Thyroid gland (tissue), 4 donors: ENCODE results near the gene ZNF558. TPM values are rescaled to one million over a fixed set of nuclear protein-coding genes. Genes with fewer than 3 reads are reported as not detected.

Experiments used
- DNase-seq, 2 donors: peaks; one replicate each; pipeline ENCODE4 v3.0.0-alpha.2; 2019
- H3K27ac ChIP-seq, 3 donors: fragments of 200-600 bp; sonication (generic); 1 replicate in 2 of 3; 2 replicates in 1 of 3; pipeline ENCODE4 v1.5.1; 2016 to 2019; ENCODE audit warnings: mild to moderate bottlenecking in 1 of 3, moderate library complexity in 1 of 3
- H3K27me3 ChIP-seq: fragments of 200-600 bp; sonication (generic); one replicate; pipeline ENCODE4 v1.5.1; 2019
- H3K36me3 ChIP-seq, 2 donors: fragments of 200-600 bp; sonication (generic); one replicate each; pipeline ENCODE4 v1.5.1; 2016 to 2019
- H3K4me1 ChIP-seq, 2 donors: fragments of 200-600 bp; sonication (generic); one replicate each; pipeline ENCODE4 v1.5.1; 2017 to 2019
- H3K4me3 ChIP-seq, 3 donors: fragments of 200-600 bp; sonication (generic); replicated peaks in 1 of 3; 1 replicate in 2 of 3; 2 replicates in 1 of 3; pipeline ENCODE4 v1.5.1; 2016; ENCODE audit warnings: mild to moderate bottlenecking in 1 of 3
- H3K9me3 ChIP-seq: fragments of 200-600 bp; sonication (generic); one replicate; pipeline ENCODE4 v1.5.1; 2017
- POLR2A ChIP-seq, 2 donors: fragments of 450-650 bp; IDR thresholded peaks; one replicate each; pipeline ENCODE4 v1.6.1; 2017; ENCODE audit warnings: antibody characterized with exemption in 2 of 2, mild to moderate bottlenecking in 2 of 2, moderate library complexity in 1 of 2
- WGBS, 2 donors: methylation state at CpG; one replicate each; pipeline ENCODE4 v1.1.5; 2017; 5-methylcytosine and 5-hydroxymethylcytosine counted together
- intact Hi-C: fragments of 100-400 bp; cut with DNase I; formaldehyde crosslinking; loops from one replicate; pipeline ENCODE4 v1.15.1; 2023
- total RNA-seq, 4 donors: library from RNA; depleted of rRNA; stranded (reverse); fragments of >200 nt; gene quantifications; one replicate each; pipeline ENCODE4 v1.2.3, GENCODE V29; 2016
- TF ChIP-seq, protein P1 (sequence below), 6 experiments: fragments of 200-600 bp in 3 of 6; fragments of 450-650 bp in 3 of 6; sonication (generic) in 3 of 6; IDR thresholded peaks; one replicate each; pipeline ENCODE4 v1.5.1; 2016 to 2019; ENCODE audit warnings: antibody characterized with exemption in 6 of 6, mild to moderate bottlenecking in 2 of 6, inconsistent platforms in 1 of 6, moderate library complexity in 1 of 6

ZNF558 gene
- total RNA-seq, 4 donors from 2014 or later: 25.5 to 48.6 (median 36.3) TPM

GRCh38 chr19:8827277-8827676 is 4.8 kb downstream of the ZNF558 start:
- H3K36me3 ChIP-seq: peaks cover 22% of the 10 kb centered on the region in 2 donors
- no peak for TF ChIP-seq POLR2A (IDR thresholded peaks at IDR 0.05)
- TF ChIP-seq, protein P1, sequence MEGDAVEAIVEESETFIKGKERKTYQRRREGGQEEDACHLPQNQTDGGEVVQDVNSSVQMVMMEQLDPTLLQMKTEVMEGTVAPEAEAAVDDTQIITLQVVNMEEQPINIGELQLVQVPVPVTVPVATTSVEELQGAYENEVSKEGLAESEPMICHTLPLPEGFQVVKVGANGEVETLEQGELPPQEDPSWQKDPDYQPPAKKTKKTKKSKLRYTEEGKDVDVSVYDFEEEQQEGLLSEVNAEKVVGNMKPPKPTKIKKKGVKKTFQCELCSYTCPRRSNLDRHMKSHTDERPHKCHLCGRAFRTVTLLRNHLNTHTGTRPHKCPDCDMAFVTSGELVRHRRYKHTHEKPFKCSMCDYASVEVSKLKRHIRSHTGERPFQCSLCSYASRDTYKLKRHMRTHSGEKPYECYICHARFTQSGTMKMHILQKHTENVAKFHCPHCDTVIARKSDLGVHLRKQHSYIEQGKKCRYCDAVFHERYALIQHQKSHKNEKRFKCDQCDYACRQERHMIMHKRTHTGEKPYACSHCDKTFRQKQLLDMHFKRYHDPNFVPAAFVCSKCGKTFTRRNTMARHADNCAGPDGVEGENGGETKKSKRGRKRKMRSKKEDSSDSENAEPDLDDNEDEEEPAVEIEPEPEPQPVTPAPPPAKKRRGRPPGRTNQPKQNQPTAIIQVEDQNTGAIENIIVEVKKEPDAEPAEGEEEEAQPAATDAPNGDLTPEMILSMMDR (IDR thresholded peaks at IDR 0.05): no peak
- no peaks in the 10 kb centered on the region for H3K27me3 ChIP-seq
- H3K9me3 ChIP-seq: no peaks in the 10 kb centered on the region
- no peak overlapping the region for H3K4me3 ChIP-seq
- DNase-seq: no peak
- intact Hi-C loops: no loop called here
- H3K27ac ChIP-seq: no peak overlapping the region
- H3K4me1 ChIP-seq: peaks cover 6 to 8% of the 10 kb centered on the region in 2 donors

GRCh38 chr19:8826371-8826770 is 5.7 kb downstream of the ZNF558 start:
- no peak overlapping the region for H3K27ac ChIP-seq
- peaks cover 3 to 5% of the 10 kb centered on the region in 2 donors for H3K4me1 ChIP-seq
- no peak for DNase-seq
- H3K4me3 ChIP-seq: no peak overlapping the region
- intact Hi-C loops: no loop called here
- TF ChIP-seq, protein P1 (IDR thresholded peaks at IDR 0.05): no peak
- no peak for TF ChIP-seq POLR2A (IDR thresholded peaks at IDR 0.05)
- WGBS, 2 donors: 93 to 96% methylated on average over 5 of the region's 5 CpGs
- H3K27me3 ChIP-seq: no peaks in the 10 kb centered on the region
- peaks cover 31% of the 10 kb centered on the region in 2 donors for H3K36me3 ChIP-seq
- no peaks in the 10 kb centered on the region for H3K9me3 ChIP-seq

- DNase-seq: no peak
- peaks cover 75 to 76% of the 10 kb centered on the region in 2 donors for H3K36me3 ChIP-seq
- intact Hi-C loops: no loop called here
- no peaks in the 10 kb centered on the region for H3K9me3 ChIP-seq
- no peaks in the 10 kb centered on the region for H3K27me3 ChIP-seq
- 94 to 96% methylated on average over 5 of the region's 5 CpGs for WGBS, 2 donors
- no peak overlapping the region for H3K27ac ChIP-seq
- no peak overlapping the region for H3K4me3 ChIP-seq
- TF ChIP-seq POLR2A (IDR thresholded peaks at IDR 0.05): no peak
- TF ChIP-seq, protein P1 (IDR thresholded peaks at IDR 0.05): no peak
- H3K4me1 ChIP-seq: no peaks in the 10 kb centered on the region
Measured at GRCh38 chr19:8821748-8822241, 10.3 kb downstream of the ZNF558 start.

GRCh38 chr19:8820234-8820633 is 11.9 kb downstream of the ZNF558 start:
- Histone ChIP-seq H3K27me3 (no peaks in the 10 kb centered on the region), H3K27ac (no peak overlapping the region)
- DNase-seq: no peak

GRCh38 chr19:8815780-8816179 is 16.3 kb downstream of the ZNF558 start:
- DNase-seq: no peak

More at GRCh38 chr19:8820234-8820633, 11.9 kb downstream of the ZNF558 start:
- Histone ChIP-seq H3K36me3 (peaks cover 91 to 92% of the 10 kb centered on the region in 2 donors), H3K4me1 (no peaks in the 10 kb centered on the region), H3K9me3 (no peaks in the 10 kb centered on the region), H3K4me3 (no peak overlapping the region)
- WGBS, 2 donors: 96 to 99% methylated on average over 3 of the region's 3 CpGs
- no peak for TF ChIP-seq POLR2A (IDR thresholded peaks at IDR 0.05)
- TF ChIP-seq, protein P1 (IDR thresholded peaks at IDR 0.05): no peak
- intact Hi-C loops: no loop called here

More at GRCh38 chr19:8815780-8816179, 16.3 kb downstream of the ZNF558 start:
- no peaks in the 10 kb centered on the region for H3K4me1 ChIP-seq
- 96 to 98% methylated on average over 2 of the region's 2 CpGs for WGBS, 2 donors
- peaks cover 97 to 98% of the 10 kb centered on the region in 2 donors for H3K36me3 ChIP-seq
- H3K4me3 ChIP-seq: no peak overlapping the region
- no peak overlapping the region for H3K27ac ChIP-seq
- intact Hi-C loops: no loop called here
- no peak for TF ChIP-seq POLR2A (IDR thresholded peaks at IDR 0.05)
- TF ChIP-seq, protein P1 (IDR thresholded peaks at IDR 0.05): no peak
- peaks cover 5% of the 10 kb centered on the region for H3K9me3 ChIP-seq
- no peaks in the 10 kb centered on the region for H3K27me3 ChIP-seq
